Measurements from ENCODE around the gene MYO1D. TPM values are rescaled to one million over a fixed set of nuclear protein-coding genes. Genes with fewer than 3 reads are reported as not detected.

MYO1D gene
- total RNA-seq, 1 experiment from 2014 or later = 23.5 TPM

DNA sequence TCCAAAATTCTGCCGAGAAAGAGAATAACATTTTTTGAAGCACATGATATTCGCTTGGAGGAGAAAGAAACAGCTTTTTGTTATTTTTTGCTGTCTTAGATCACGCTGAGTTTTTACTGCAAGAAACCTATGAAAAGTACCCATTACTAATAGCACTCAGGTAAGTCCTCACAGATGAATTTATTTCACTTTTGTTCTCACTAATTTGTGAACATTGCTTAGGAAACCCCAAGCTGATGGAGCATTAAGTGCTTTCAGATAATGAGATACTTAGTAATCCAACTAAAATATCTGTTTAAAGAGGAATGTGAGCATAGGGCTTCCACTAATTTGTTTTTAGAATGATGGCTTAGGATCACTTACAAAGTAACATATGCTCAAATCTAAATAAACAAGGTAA is 45.7 kb downstream of the MYO1D start:
- Histone ChIP-seq H3F3A (ENCODE audit: low read length, unreplicated experiment) (no peaks in the 10 kb centered on the region), H3K4me2 (ENCODE audit: low read length) (no peak overlapping the region), H3K36me3 (ENCODE audit: low read depth, low read length) (no peaks in the 10 kb centered on the region), H3K4me3 (ENCODE audit: low read length) (no peak overlapping the region), H3K27ac (ENCODE audit: low read length) (no peak overlapping the region), H4K20me1 (ENCODE audit: low read length) (no peaks in the 10 kb centered on the region), H3K4me1 (ENCODE audit: insufficient read depth, low read length) (peaks cover 12% of the 10 kb centered on the region), H3K79me2 (ENCODE audit: low read length) (no peaks in the 10 kb centered on the region), H2AFZ (ENCODE audit: low read length) (no peak overlapping the region), H3K9me3 (ENCODE audit: low read length) (no peaks in the 10 kb centered on the region), H3K27me3 (ENCODE audit: low read length) (no peaks in the 10 kb centered on the region), H3K9me2 (replicated peaks; ENCODE audit: low read length) (no peaks in the 10 kb centered on the region), H3K9ac (ENCODE audit: low read length) (no peak overlapping the region)
- ATAC-seq (no peak), DNase-seq (no peak)
- no TSS peak for BruUV-seq (replicated peaks)
- ChIA-PET POLR2A (ENCODE audit: unreplicated experiment) (no interaction called here), CTCF (no interaction called here)
- intact Hi-C loops (cut with micrococcal nuclease) = loop anchor here (2.0 kb wide), 1 partner anchor 24 kb away; no protein-coding TSS in a partner anchor
- TF ChIP-seq EZH2phosphoT487 (IDR thresholded peaks at IDR 0.05; ENCODE audit: borderline replicate concordance, low read length) = no peak

GRCh38 chr17:32828822-32829221 is 48.1 kb downstream of the MYO1D start:
- Histone ChIP-seq H3K4me3 (ENCODE audit: low read length) (peak overlapping the region; percentile 55; the same call in 1 of the 2 replicates), H4K20me1 (ENCODE audit: low read length) (no peaks in the 10 kb centered on the region), H3K4me2 (ENCODE audit: low read length) (peak overlapping the region; percentile 75), H3K27me3 (ENCODE audit: low read length) (no peaks in the 10 kb centered on the region), H3F3A (ENCODE audit: low read length, unreplicated experiment) (no peaks in the 10 kb centered on the region), H3K27ac (ENCODE audit: low read length) (no peak overlapping the region), H3K79me2 (ENCODE audit: low read length) (no peaks in the 10 kb centered on the region), H3K36me3 (ENCODE audit: low read depth, low read length) (no peaks in the 10 kb centered on the region), H3K9me3 (ENCODE audit: low read length) (no peaks in the 10 kb centered on the region), H3K4me1 (ENCODE audit: insufficient read depth, low read length) (peaks cover 12% of the 10 kb centered on the region), H2AFZ (ENCODE audit: low read length) (no peak overlapping the region), H3K9me2 (replicated peaks; ENCODE audit: low read length) (no peaks in the 10 kb centered on the region), H3K9ac (ENCODE audit: low read length) (no peak overlapping the region)
- CTCF ChIA-PET = interaction anchor here (1.4 kb wide), 1 partner anchor 49 kb away, joined by 3 read pairs; no protein-coding TSS in a partner anchor
- DNase-seq = no peak
- TF ChIP-seq EZH2 (IDR thresholded peaks at IDR 0.05; ENCODE audit: low read length, unreplicated experiment) (no peak), CTCF (conservative IDR thresholded peaks at IDR 0.05; ENCODE audit: low read depth, low read length) (no peak), EZH2phosphoT487 (IDR thresholded peaks at IDR 0.05; ENCODE audit: borderline replicate concordance, low read length) (no peak)
- BruUV-seq (replicated peaks) = TSS peak; percentile 75
- POLR2A ChIA-PET (ENCODE audit: unreplicated experiment) = interaction anchor here (0.6 kb wide), 2 partner anchors 23 to 35 kb away, joined by 4 to 21 read pairs; no protein-coding TSS in a partner anchor
- intact Hi-C loops (cut with micrococcal nuclease) = loop anchor here (2.0 kb wide), 1 partner anchor 48 kb away; the partner anchor contains the start of gene MYO1D
- ATAC-seq = peak; percentile 11

DNA sequence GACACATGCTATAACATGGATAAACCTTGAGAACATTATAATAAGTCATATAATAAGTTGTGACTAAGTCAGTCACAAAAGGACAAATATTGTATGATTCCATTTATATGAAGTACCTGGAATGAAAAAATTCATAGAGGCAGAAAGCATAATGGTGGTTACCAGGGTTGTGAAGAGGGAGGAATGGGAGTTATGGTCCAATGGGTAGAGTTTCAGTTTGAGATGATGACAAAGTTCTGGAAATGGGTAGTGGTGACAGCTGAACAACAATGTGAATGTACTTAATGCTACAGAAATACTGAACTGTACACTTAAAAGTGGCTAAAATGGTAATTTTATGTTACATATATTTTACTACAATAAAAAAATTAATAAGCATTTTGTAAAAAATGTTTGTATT is 49.7 kb downstream of the MYO1D start:
- peaks cover 12% of the 10 kb centered on the region for H3K4me1 ChIP-seq (ENCODE audit: insufficient read depth, low read length)
- H3K27ac ChIP-seq (ENCODE audit: low read length) = no peak overlapping the region
- H3K79me2 ChIP-seq (ENCODE audit: low read length) = no peaks in the 10 kb centered on the region
- ChIA-PET POLR2A (ENCODE audit: unreplicated experiment) (no interaction called here), CTCF (no interaction called here)
- no peak for TF ChIP-seq EZH2phosphoT487 (IDR thresholded peaks at IDR 0.05; ENCODE audit: borderline replicate concordance, low read length)
- no peak for TF ChIP-seq CTCF (conservative IDR thresholded peaks at IDR 0.05; ENCODE audit: low read depth, low read length)
- no peak for TF ChIP-seq EZH2 (IDR thresholded peaks at IDR 0.05; ENCODE audit: low read length, unreplicated experiment)
- no peaks in the 10 kb centered on the region for H3K27me3 ChIP-seq (ENCODE audit: low read length)
- DNase-seq = no peak
- no peaks in the 10 kb centered on the region for H3K36me3 ChIP-seq (ENCODE audit: low read depth, low read length)
- H3K4me3 ChIP-seq (ENCODE audit: low read length) = no peak overlapping the region
- BruUV-seq (replicated peaks) = no TSS peak
- H3K9ac ChIP-seq (ENCODE audit: low read length) = no peak overlapping the region
- intact Hi-C loops (cut with micrococcal nuclease) = no loop called here
- H3K4me2 ChIP-seq (ENCODE audit: low read length) = no peak overlapping the region
- H4K20me1 ChIP-seq (ENCODE audit: low read length) = no peaks in the 10 kb centered on the region
- H3K9me3 ChIP-seq (ENCODE audit: low read length) = no peaks in the 10 kb centered on the region
- H3K9me2 ChIP-seq (replicated peaks; ENCODE audit: low read length) = no peaks in the 10 kb centered on the region
- ATAC-seq = no peak
- H3F3A ChIP-seq (ENCODE audit: low read length, unreplicated experiment) = no peaks in the 10 kb centered on the region
- H2AFZ ChIP-seq (ENCODE audit: low read length) = no peak overlapping the region
